ENCODE results near the gene LRRC23. TPM values are rescaled to one million over a fixed set of nuclear protein-coding genes. Genes with fewer than 3 reads are reported as not detected.
A peak's percentile ranks its signal among the peaks of the same experiment; 100 is the strongest.

LRRC23 gene
- total and polyA plus RNA-seq, 9 of the 15 experiments (the other 6 are each of a cell fraction or from before 2014, with no cell fraction given): 2.2 to 7.0 (median 3.0) TPM

GRCh38 chr12:6904280-6905276, at the start of gene LRRC23 (continued):
- TF ChIP-seq GATAD2B (IDR thresholded peaks at IDR 0.05; ENCODE audit: borderline replicate concordance): no peak
- TF ChIP-seq GMEB1 (CRISPR knock-in tag; IDR thresholded peaks at IDR 0.05): no peak
- no peak for TF ChIP-seq USF1 (CRISPR knock-in tag; IDR thresholded peaks at IDR 0.05)
- TF ChIP-seq SFPQ (IDR thresholded peaks at IDR 0.05; ENCODE audit: low read depth, low read length): no peak
- TF ChIP-seq RBM39 (optimal IDR thresholded peaks at IDR 0.05; ENCODE audit: low read depth, low read length): no peak
- TF ChIP-seq ETS1 (conservative IDR thresholded peaks at IDR 0.05; ENCODE audit: control insufficient read depth, low read depth, low read length): no peak
- TF ChIP-seq PTTG1 (tag; IDR thresholded peaks at IDR 0.05; ENCODE audit: low read depth): no peak
- no peak for TF ChIP-seq ZNF282 (CRISPR knock-in tag; IDR thresholded peaks at IDR 0.05)
- TF ChIP-seq NFIX (CRISPR knock-in tag; IDR thresholded peaks at IDR 0.05; ENCODE audit: low read depth): no peak
- TF ChIP-seq ZNF511 (CRISPR knock-in tag; IDR thresholded peaks at IDR 0.05): no peak
- peak; percentile 94 for TF ChIP-seq RFX1 (IDR thresholded peaks at IDR 0.05)
- no peak for TF ChIP-seq PHTF2 (CRISPR knock-in tag; IDR thresholded peaks at IDR 0.05)
- TF ChIP-seq LCOR (CRISPR knock-in tag; IDR thresholded peaks at IDR 0.05): no peak
- no peak for TF ChIP-seq CBX3 (IDR thresholded peaks at IDR 0.05; ENCODE audit: borderline replicate concordance in 1 of 2, low read length in 2 of 2)
- no peak for TF ChIP-seq XRCC4 (IDR thresholded peaks at IDR 0.05; ENCODE audit: extremely low read depth, insufficient read depth, insufficient read length)
